Bronchial epithelial cell (primary cell): ENCODE measurements around the gene AMER3. TPM values are rescaled to one million over a fixed set of nuclear protein-coding genes. Genes with fewer than 3 reads are reported as not detected.

Source experiments
- DNase-seq: peaks from one replicate; pipeline ENCODE4 v3.0.0-alpha.2; 2010; ENCODE audit warnings: low read depth
- FAIRE-seq: peaks from 2 replicates; lab custom pipeline; 2011; peaks lifted over from hg19 to GRCh38; lab: Jason Lieb, UNC
- H3K27me3 ChIP-seq: 2 replicates; pipeline ENCODE4 v1.5.1; 2011; ENCODE audit warnings: low read length; ENCODE audit not compliant: control insufficient read depth, insufficient read depth
- H3K36me3 ChIP-seq: 2 replicates; pipeline ENCODE4 v1.5.1; 2011; ENCODE audit warnings: low read length; ENCODE audit not compliant: control insufficient read depth, insufficient read depth
- H3K4me3 ChIP-seq: 2 replicates; pipeline ENCODE4 v1.5.1; 2011; ENCODE audit warnings: mild to moderate bottlenecking, low read depth, low read length, control low read depth
- CTCF ChIP-seq: IDR thresholded peaks from 2 replicates; pipeline ENCODE4 v1.5.1; 2011; ENCODE audit warnings: mild to moderate bottlenecking, moderate library complexity, low read length, control low read depth, inconsistent platforms; ENCODE audit not compliant: insufficient read depth, severe bottlenecking
- total RNA-seq: library from RNA; depleted of rRNA; stranded (reverse); fragments of >200 nt; gene quantifications from 2 replicates; pipeline ENCODE4 v1.2.1, GENCODE V29; 2014

The AMER3 gene
- total RNA-seq, 1 donor from 2014 or later: under 0.01 TPM

GRCh38 chr2:130759906-130760753 is 4.8 kb downstream of the AMER3 start:
- no peaks in the 10 kb centered on the region for H3K36me3 ChIP-seq
- H3K27me3 ChIP-seq: peaks cover 17% of the 10 kb centered on the region
- TF ChIP-seq CTCF: no peak
- DNase-seq (no peak), FAIRE-seq (no peak)
- no peak overlapping the region for H3K4me3 ChIP-seq

- FAIRE-seq (peak; percentile 89), DNase-seq (no peak)
- Histone ChIP-seq H3K27me3 (peaks cover 12% of the 10 kb centered on the region), H3K4me3 (no peak overlapping the region), H3K36me3 (no peaks in the 10 kb centered on the region)
- TF ChIP-seq CTCF: no peak
Observed at GRCh38 chr2:130760754-130761751, 5.7 kb downstream of the AMER3 start.

DNA sequence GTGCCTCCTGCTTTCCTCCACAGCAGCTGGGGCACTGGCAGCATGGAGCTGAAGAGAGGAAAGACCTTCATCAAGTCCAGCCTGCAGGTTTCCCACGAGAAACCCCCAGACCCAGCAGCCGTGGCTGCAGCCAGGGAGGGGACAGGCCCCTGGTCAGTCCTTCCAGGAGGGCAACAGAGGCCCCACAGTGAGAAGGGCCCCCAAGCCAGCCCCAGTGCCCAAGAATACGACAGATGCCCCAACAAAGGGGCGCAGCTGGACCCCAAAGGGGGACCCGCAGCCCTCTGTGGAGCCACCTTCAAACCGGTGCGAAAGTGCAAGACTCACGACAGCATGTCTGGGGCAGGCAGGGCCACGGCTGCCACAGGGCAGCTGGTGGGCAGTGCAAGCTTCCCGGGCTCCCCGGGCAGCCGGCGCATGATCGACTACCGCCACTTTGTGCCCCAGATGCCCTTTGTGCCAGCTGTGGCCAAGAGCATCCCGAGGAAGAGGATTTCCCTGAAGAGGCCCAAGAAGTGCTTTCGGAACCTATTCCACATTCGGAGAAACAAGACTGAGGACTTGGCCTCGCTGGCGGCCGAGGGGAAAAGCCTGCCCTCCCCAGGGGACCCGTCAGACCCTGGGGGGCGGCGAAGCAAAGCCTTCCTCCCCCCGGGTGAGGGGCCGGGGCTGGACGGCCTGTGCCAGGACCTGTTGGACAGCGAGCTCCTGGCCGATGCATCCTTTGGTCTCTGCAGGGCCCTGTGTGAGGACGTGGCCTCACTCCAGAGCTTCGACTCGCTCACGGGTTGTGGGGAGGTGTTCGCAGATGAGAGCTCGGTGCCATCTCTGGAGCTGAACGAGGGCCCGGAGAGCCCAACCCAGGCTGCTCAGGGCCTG is 6.9 kb downstream of the AMER3 start:
- Histone ChIP-seq H3K36me3 (no peaks in the 10 kb centered on the region), H3K27me3 (peaks cover 3% of the 10 kb centered on the region), H3K4me3 (no peak overlapping the region)
- no peak for DNase-seq
- FAIRE-seq: no peak
- TF ChIP-seq CTCF: no peak

DNA sequence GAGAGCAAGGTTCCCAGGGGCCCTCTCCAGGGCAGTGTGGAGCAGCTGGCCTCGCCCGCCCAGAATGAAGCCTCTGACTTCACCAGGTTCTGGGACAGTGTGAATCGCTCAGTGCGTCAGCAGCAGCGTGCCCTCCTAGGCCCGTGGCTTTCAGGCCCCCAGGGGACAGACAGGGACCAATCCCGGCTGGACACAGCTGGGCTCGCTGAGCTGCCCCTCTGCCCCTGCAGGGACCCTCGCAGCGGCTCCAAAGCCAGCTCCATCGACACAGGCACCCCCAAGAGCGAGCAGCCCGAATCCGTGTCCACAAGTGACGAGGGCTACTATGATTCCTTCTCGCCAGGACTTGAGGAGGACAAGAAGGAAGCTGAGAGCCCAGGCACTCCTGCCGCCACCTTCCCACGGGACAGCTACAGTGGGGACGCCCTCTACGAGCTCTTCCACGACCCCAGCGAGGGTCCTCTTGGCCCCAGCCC is 7.6 kb downstream of the AMER3 start:
- Histone ChIP-seq H3K4me3 (no peak overlapping the region), H3K36me3 (no peaks in the 10 kb centered on the region), H3K27me3 (no peaks in the 10 kb centered on the region)
- FAIRE-seq (peak; percentile 23), DNase-seq (no peak)
- no peak for TF ChIP-seq CTCF

- no peaks in the 10 kb centered on the region for H3K27me3 ChIP-seq
- H3K36me3 ChIP-seq: no peaks in the 10 kb centered on the region
- DNase-seq: no peak
- H3K4me3 ChIP-seq: no peak overlapping the region
- no peak for FAIRE-seq
- no peak for TF ChIP-seq CTCF
Observed at GRCh38 chr2:130763405-130763804, 8.1 kb downstream of the AMER3 start.
